SU-DHL-6 (cell line): ENCODE results near the gene FLNA.

ENCODE experiments used
- EZH2phosphoT487 ChIP-seq: fragments of 200-600 bp; sonication (generic), shearing (Covaris generic); conservative IDR thresholded peaks from 2 replicates; pipeline ENCODE4 v1.6.1; 2018; ENCODE audit warnings: mild to moderate bottlenecking, antibody characterized with exemption, low read length, moderate library complexity, mixed read lengths
- TF ChIP-seq, protein P1 (sequence below): fragments of 200-600 bp; sonication (generic); IDR thresholded peaks from one replicate; pipeline ENCODE4 v1.5.1; 2017; ENCODE audit warnings: antibody characterized with exemption, mild to moderate bottlenecking, low read length, moderate library complexity; ENCODE audit not compliant: insufficient read depth, poor library complexity, severe bottlenecking

DNA sequence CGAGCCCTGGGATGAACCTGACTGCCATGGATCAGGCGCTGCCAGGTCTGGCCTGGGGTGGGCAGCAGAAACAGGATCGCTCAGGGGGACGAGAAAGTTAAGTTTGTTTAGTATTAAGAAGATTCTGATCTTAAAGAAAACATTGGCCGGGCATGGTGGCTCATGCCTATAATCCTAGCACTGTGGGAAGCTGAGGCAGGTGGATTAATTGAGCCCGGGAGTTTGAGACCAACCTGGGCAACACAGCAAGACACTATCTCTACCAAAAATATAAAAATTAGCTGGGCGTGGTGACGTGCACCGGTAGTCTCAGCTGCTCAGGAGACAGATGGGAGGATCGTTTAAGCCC lies 696 bp upstream of the FLNA start:
- TF ChIP-seq, protein P1, sequence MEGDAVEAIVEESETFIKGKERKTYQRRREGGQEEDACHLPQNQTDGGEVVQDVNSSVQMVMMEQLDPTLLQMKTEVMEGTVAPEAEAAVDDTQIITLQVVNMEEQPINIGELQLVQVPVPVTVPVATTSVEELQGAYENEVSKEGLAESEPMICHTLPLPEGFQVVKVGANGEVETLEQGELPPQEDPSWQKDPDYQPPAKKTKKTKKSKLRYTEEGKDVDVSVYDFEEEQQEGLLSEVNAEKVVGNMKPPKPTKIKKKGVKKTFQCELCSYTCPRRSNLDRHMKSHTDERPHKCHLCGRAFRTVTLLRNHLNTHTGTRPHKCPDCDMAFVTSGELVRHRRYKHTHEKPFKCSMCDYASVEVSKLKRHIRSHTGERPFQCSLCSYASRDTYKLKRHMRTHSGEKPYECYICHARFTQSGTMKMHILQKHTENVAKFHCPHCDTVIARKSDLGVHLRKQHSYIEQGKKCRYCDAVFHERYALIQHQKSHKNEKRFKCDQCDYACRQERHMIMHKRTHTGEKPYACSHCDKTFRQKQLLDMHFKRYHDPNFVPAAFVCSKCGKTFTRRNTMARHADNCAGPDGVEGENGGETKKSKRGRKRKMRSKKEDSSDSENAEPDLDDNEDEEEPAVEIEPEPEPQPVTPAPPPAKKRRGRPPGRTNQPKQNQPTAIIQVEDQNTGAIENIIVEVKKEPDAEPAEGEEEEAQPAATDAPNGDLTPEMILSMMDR: no peak
- no peak for TF ChIP-seq EZH2phosphoT487
